ENCODE results near the gene MUC12.
"Not testable (repeated sequence)": the region's sequence is repeated elsewhere in the genome, so short reads cannot be mapped to it uniquely, and the experiment has no call there.

The MUC12 gene

GRCh38 chr7:101023839-101024238 lies 54.5 kb downstream of the MUC12 start:
- Histone ChIP-seq H3K27ac (no peak overlapping the region), H3K4me3 (no peak overlapping the region)

- no peak overlapping the region for H3K27ac ChIP-seq
- H3K4me3 ChIP-seq = no peak overlapping the region
Observed at GRCh38 chr7:101031082-101031481, 61.7 kb downstream of the MUC12 start.

- no peak overlapping the region for H3K4me3 ChIP-seq
- H3K27ac ChIP-seq = no peak overlapping the region
Observed at GRCh38 chr7:101035941-101036340, 66.6 kb downstream of the MUC12 start.

GRCh38 chr7:101041283-101041682 lies 71.9 kb downstream of the MUC12 start:
- not testable (repeated sequence) for H3K27ac ChIP-seq, H3K4me3 ChIP-seq

GRCh38 chr7:101058355-101058754 lies 89.0 kb downstream of the MUC12 start:
- Histone ChIP-seq H3K4me3 (no peak overlapping the region), H3K27ac (no peak overlapping the region)

GRCh38 chr7:101059620-101059942 lies 90.2 kb downstream of the MUC12 start:
- no peak overlapping the region for H3K27ac ChIP-seq
- H3K4me3 ChIP-seq = no peak overlapping the region

GRCh38 chr7:101060992-101061391 lies 91.6 kb downstream of the MUC12 start:
- Histone ChIP-seq H3K27ac (no peak overlapping the region), H3K4me3 (no peak overlapping the region)

GRCh38 chr7:101064176-101064550 lies 94.8 kb downstream of the MUC12 start:
- not testable (repeated sequence) for H3K4me3 ChIP-seq, H3K27ac ChIP-seq

GRCh38 chr7:101065162-101065561 lies 95.8 kb downstream of the MUC12 start:
- H3K4me3 ChIP-seq = not testable (repeated sequence)

GRCh38 chr7:101066141-101066832 lies 96.9 kb downstream of the MUC12 start:
- Histone ChIP-seq H3K4me3 (no peak overlapping the region), H3K27ac (no peak overlapping the region)

More at GRCh38 chr7:101065162-101065561, 95.8 kb downstream of the MUC12 start:
- not testable (repeated sequence) for H3K27ac ChIP-seq

GRCh38 chr7:101066833-101067177 lies 97.4 kb downstream of the MUC12 start:
- no peak overlapping the region for H3K27ac ChIP-seq
- no peak overlapping the region for H3K4me3 ChIP-seq

GRCh38 chr7:101068401-101068800 lies 99.0 kb downstream of the MUC12 start:
- Histone ChIP-seq H3K27ac (no peak overlapping the region), H3K4me3 (no peak overlapping the region)

Data from skin epidermis (tissue), 12 donors.